ENCODE measurements around the gene ADCY10.
"Not testable (repeated sequence)": the region's sequence is repeated elsewhere in the genome, so short reads cannot be mapped to it uniquely, and the experiment has no call there.

The ADCY10 gene

DNA sequence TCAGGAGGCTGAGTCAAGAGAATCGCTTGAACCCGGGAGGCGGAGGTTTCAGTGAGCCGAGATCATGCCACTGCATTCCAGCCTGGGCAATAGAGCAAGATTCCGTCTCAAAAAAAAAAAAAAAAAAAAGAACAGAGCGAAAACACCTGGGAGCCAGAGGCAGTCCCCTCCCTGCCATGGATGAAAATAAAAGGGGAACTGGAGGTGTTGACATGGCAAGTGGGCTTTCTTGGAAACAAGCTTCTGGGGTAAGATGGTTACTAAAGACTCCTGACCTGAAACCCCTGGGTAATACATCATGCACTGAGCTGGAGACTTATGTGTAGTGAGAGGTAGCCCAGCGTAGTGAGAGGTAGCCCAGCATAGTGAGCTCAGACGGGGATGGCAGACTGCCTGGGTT is 31.6 kb downstream of the ADCY10 start:
- H3K27ac Mint-ChIP-seq, result no peak overlapping the region
- H3K4me3 Mint-ChIP-seq, result no peak overlapping the region
- no peaks in the 10 kb centered on the region for H3K27me3 Mint-ChIP-seq
- peaks cover 3% of the 10 kb centered on the region for H3K9me3 Mint-ChIP-seq
- no peaks in the 10 kb centered on the region for H3K4me1 Mint-ChIP-seq (ENCODE audit: low read depth)
- H3K36me3 Mint-ChIP-seq (ENCODE audit: low read depth), result no peaks in the 10 kb centered on the region

DNA sequence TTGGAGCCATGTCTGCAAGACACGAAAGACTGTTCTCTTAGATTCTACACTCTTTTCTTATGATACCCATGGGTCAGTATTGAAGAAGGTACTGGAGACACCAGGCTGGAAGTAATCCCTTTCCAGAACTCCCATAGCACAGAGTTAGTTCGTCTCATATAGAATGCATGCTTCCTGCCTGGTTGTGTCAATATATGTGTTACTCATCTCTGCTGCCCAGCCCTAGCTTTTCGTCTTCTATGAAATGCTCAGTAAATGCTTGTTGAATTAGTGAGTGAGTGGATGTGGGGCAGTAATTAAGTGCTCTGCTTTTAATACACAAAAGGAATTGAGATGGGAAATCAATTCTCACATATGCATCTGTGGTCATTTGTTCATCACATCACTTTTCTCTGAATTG is 32.1 kb downstream of the ADCY10 start:
- Mint-ChIP-seq H3K36me3 (ENCODE audit: low read depth) (no peaks in the 10 kb centered on the region), H3K4me1 (ENCODE audit: low read depth) (no peaks in the 10 kb centered on the region), H3K4me3 (no peak overlapping the region), H3K27ac (no peak overlapping the region), H3K9me3 (peaks cover 3% of the 10 kb centered on the region), H3K27me3 (no peaks in the 10 kb centered on the region)

DNA sequence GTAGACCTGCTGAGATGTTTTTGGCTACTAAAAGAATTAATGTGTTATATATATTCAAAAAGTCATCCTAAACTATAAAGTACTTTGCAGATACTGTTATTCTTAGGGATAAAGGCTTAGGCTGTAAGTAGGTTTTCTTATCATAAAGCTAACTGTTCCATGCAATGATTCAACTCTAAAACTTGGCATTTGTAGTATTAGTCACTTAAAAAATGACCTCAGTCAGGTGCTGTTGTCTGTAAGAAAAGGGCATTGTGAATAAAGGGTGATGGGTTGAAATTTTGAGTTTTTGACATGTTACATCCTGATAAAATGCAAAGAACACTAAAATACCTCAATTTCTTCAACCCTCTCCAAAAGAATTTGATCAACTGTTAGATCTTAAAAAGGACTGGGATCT is 32.9 kb downstream of the ADCY10 start:
- Mint-ChIP-seq H3K36me3 (ENCODE audit: low read depth) (no peaks in the 10 kb centered on the region), H3K27ac (no peak overlapping the region), H3K4me1 (ENCODE audit: low read depth) (no peaks in the 10 kb centered on the region), H3K9me3 (peaks cover 3% of the 10 kb centered on the region), H3K4me3 (no peak overlapping the region), H3K27me3 (no peaks in the 10 kb centered on the region)

DNA sequence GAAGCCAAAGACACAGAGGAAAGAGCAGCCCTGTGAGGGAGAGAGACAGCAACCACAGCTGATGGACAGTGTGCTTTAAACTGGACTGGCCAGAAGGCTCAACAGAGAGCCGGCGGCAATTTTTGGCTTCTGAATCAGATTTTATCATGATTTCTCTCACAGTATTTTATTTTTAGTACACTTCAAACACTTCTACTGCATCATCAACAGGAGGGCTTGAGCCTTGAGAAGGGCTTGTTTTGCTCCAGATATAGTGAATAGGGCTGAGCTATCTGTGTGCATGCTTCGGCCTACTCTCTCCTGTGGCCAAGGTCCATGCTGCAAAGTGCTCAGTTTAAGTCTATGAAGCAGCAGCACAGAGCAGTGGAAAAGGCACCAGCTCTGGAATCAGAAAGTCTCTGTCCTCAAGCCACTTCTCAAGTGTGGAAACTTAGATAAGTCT is 33.3 kb downstream of the ADCY10 start:
- H3K9me3 Mint-ChIP-seq, result peaks cover 3% of the 10 kb centered on the region
- H3K4me1 Mint-ChIP-seq (ENCODE audit: low read depth), result no peaks in the 10 kb centered on the region
- H3K27me3 Mint-ChIP-seq, result no peaks in the 10 kb centered on the region
- H3K4me3 Mint-ChIP-seq, result no peak overlapping the region
- no peak overlapping the region for H3K27ac Mint-ChIP-seq
- no peaks in the 10 kb centered on the region for H3K36me3 Mint-ChIP-seq (ENCODE audit: low read depth)

DNA sequence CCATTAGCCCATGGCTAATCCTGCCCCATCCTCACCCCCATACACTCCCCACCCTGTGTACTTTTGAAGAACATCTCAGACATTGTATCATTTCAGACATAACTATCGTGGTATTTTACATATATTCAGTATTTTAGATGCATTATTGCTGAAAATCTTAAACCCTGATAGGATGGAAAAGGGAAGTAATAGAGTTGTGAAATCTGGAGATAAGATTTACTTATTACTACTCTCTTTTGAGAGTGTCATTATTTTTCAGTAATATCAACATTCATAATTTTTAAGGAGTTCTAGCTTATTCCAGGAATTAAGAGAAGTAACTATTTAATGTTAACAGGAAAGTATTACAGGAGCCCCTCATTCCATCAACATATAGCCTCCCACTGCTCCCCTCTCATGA is 34.4 kb downstream of the ADCY10 start:
- H3K27me3 Mint-ChIP-seq, result no peaks in the 10 kb centered on the region
- H3K9me3 Mint-ChIP-seq, result no peaks in the 10 kb centered on the region

DNA sequence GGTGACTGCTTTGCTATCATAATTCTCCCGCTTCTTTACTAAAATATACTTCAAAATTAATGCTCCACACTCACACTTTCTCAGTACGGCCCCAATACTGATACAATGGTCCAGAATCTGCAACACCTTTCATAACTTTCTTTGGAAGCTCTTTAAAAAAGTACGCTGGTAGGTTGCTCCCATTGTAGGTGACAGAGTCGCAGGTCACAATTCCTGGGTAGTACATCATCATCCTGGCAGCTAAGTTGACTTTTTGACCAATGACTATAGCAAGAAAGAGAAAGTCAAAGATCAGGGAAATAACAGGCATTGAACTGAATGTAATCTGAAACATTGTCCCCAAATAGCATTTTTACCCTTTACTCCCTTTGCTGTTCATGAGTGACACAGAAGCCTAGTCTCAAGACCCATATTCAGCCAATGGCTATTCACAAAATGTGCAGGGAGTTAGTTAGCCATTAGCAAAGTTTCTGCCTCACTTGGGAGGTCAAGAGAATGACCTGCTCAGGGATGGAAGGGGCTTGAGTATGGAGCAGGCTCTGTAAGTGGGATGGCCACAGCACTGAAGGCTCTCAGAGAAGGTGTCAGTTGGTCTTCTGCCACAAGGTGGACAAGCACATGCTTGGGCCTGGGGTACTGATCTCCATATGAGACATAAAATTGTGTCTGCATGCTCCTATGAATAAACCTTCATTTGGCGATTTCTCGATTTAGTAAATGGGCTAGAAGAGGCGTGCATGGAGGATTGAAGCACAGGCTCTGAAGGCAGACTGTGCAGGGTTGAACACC is 35.4 kb downstream of the ADCY10 start:
- H3K4me1 Mint-ChIP-seq (ENCODE audit: low read depth), result no peaks in the 10 kb centered on the region
- no peaks in the 10 kb centered on the region for H3K36me3 Mint-ChIP-seq (ENCODE audit: low read depth)
- H3K9me3 Mint-ChIP-seq, result no peaks in the 10 kb centered on the region
- no peak overlapping the region for H3K4me3 Mint-ChIP-seq
- no peaks in the 10 kb centered on the region for H3K27me3 Mint-ChIP-seq
- no peak overlapping the region for H3K27ac Mint-ChIP-seq

More for the DNA sequence above, 34.4 kb downstream of the ADCY10 start:
- H3K36me3 Mint-ChIP-seq (ENCODE audit: low read depth), result no peaks in the 10 kb centered on the region
- no peak overlapping the region for H3K4me3 Mint-ChIP-seq
- H3K27ac Mint-ChIP-seq, result no peak overlapping the region
- H3K4me1 Mint-ChIP-seq (ENCODE audit: low read depth), result no peaks in the 10 kb centered on the region

DNA sequence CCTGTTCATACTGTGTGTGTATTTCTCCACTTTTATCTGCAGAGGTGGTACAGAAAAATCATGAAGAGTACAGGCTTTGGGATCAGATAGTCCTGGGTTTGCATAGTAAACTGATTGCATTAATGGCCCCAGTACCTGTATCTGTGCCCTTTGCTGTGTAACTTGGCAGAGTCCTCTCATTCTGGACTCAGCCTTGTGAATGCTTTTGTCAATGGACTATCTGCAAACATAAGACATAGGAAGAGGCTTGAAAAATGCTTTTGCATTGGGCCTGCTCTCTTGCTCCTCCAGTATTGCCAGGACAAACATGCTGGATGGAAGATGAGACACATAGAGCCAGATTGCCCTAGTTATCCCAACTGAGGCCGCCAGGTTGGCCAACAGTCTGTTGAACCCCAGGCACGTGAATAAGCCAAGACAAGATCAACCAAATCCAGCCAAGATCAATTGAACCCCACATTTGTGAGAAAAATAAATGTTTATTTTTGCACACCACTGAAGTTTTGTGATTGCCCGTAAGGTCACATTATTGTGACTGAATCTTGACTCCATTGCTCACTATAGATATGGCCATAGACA is 37.2 kb downstream of the ADCY10 start:
- no peak overlapping the region for H3K4me3 Mint-ChIP-seq
- H3K4me1 Mint-ChIP-seq (ENCODE audit: low read depth), result no peaks in the 10 kb centered on the region
- no peak overlapping the region for H3K27ac Mint-ChIP-seq
- no peaks in the 10 kb centered on the region for H3K9me3 Mint-ChIP-seq
- no peaks in the 10 kb centered on the region for H3K27me3 Mint-ChIP-seq
- H3K36me3 Mint-ChIP-seq (ENCODE audit: low read depth), result no peaks in the 10 kb centered on the region

DNA sequence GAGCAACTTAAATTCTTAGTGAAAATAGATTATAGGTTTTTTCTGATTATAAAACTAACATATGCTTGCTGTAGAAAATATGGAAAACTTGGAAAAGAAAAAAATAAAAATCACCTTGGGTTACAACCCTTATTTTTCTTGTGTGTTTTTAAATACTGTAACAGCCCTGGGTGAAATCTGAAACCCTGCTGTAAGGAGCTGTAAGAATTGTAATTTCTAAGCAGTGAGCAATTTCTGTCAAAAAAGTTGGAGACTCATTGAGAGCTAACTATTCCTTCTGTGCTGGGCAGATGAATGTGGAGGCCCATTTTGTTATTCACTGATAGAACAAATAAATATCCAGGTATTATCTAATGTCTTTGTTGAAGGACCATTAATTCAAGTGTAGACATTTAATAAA is 42.6 kb downstream of the ADCY10 start:
- H3K27me3 Mint-ChIP-seq, result no peaks in the 10 kb centered on the region
- no peaks in the 10 kb centered on the region for H3K9me3 Mint-ChIP-seq
- H3K4me3 Mint-ChIP-seq, result no peak overlapping the region
- H3K36me3 Mint-ChIP-seq (ENCODE audit: low read depth), result no peaks in the 10 kb centered on the region
- no peaks in the 10 kb centered on the region for H3K4me1 Mint-ChIP-seq (ENCODE audit: low read depth)
- H3K27ac Mint-ChIP-seq, result no peak overlapping the region

DNA sequence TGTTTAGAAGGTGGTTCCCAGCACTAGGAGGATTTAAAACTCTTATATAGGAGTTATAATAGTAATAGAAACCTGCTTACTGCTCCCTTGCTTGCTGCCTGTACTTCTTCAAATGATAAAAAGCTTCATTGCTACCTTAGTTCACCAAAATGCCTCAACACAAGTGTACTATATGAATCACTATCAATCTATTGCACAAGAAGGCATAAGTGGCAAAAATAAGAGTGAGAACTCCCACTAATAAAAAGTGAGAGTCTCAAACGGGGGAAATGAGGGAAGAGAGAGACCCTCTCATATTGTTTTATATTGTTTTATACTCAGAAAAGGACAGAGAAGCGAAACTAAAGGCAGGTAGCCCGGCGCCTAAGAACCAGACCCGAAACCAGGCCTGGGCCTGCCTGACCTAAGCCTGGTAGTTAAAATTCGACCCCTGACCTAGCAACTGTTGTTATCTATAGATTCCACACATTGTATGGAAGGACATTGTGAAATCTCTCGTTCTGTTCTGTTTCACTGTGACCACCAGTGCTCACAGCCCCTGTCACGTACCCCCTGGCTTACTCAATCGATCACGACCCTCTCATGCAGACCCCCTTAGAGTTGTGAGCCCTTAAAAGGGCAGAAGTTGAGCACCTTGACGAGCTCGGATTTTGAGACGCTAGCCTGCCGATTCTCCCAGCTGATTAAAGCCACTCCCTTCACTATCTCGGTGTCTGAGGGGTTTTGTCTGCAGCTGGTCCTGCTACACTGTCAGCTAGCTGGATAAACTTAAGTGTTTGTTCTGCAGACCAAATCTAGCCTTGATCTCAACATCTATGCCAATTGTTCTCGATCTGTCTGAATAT is 44.6 kb downstream of the ADCY10 start:
- H3K4me3 Mint-ChIP-seq; H3K36me3 Mint-ChIP-seq (ENCODE audit: low read depth); H3K27me3 Mint-ChIP-seq; H3K4me1 Mint-ChIP-seq (ENCODE audit: low read depth); H3K9me3 Mint-ChIP-seq; H3K27ac Mint-ChIP-seq: not testable (repeated sequence)

DNA sequence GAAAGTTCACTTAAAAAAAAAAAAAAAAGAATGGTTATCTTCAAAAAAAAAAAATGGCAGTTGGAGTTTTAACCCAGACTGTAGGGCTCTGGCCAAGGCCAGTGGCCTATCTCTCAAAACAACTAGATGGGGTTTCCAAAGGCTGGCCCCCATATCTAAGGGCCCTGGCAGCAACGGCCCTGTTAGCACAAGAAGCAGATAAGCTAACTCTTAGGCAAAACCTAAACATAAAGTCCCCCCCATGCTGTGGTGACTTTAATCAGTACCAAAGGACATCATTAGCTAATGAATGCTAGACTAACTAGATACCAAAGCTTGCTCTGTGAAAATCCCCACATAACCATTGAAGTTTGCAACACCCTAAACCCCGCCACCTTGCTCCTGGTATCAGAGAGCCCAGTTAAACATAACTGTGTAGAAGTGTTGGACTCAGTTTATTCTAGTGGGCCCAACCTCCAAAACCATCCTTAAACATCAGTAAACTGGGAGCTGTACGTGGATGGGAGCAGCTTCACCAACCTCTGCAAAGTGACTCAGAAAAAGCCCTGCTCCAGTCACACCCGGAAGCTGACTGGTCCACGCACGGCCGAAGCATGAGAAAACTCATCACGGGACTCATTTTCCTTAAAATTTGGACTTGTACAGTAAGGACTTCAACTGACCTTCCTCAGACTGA is 47.1 kb downstream of the ADCY10 start:
- not testable (repeated sequence) for H3K27me3 Mint-ChIP-seq; H3K4me1 Mint-ChIP-seq (ENCODE audit: low read depth); H3K36me3 Mint-ChIP-seq (ENCODE audit: low read depth); H3K27ac Mint-ChIP-seq; H3K4me3 Mint-ChIP-seq; H3K9me3 Mint-ChIP-seq

DNA sequence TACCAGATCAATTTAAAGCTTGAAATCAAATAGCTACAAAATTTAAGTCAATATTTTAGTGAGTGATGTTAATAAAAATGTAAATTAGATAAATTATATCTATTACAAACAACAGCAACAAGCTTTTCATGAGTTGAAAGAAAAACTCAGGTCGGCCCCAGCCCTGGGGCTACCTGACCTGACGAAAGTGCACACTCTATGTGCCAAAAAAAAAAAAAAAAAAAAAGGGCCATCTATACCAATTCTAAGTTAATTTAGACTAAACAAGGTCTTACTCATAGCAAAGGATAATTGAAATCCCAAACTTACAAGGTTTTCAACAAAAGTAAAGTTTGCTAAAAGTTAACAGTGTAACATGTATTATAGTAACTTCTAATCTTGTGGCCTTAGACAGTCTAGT is 47.6 kb downstream of the ADCY10 start:
- H3K9me3 Mint-ChIP-seq; H3K4me3 Mint-ChIP-seq; H3K36me3 Mint-ChIP-seq (ENCODE audit: low read depth); H3K27me3 Mint-ChIP-seq; H3K27ac Mint-ChIP-seq; H3K4me1 Mint-ChIP-seq (ENCODE audit: low read depth): not testable (repeated sequence)

DNA sequence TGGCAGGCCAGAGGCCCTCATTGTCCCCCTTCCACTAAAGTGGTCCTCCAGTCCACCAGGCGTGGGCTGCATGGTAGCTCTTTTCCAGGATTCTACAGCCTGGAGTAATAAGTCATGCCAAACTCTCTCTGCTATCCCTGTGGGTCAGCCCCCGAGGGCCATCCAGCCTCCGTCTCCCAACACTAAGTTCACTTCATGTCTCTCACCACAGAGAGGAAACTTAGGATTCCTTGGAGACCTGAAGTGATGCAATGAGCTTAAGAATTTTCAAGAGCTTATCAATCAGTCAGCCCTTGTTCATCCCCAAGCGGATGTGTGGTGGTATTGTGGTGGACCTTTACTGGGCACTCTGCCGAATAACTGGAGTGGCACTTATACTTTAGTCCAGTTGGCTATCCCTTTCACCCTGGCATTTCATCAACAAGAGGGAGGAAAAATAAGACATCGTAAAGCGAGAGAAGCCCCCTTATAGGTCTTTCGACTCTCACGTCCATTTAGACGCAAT is 48.1 kb downstream of the ADCY10 start:
- not testable (repeated sequence) for H3K27me3 Mint-ChIP-seq; H3K36me3 Mint-ChIP-seq (ENCODE audit: low read depth); H3K9me3 Mint-ChIP-seq; H3K4me3 Mint-ChIP-seq; H3K4me1 Mint-ChIP-seq (ENCODE audit: low read depth); H3K27ac Mint-ChIP-seq

DNA sequence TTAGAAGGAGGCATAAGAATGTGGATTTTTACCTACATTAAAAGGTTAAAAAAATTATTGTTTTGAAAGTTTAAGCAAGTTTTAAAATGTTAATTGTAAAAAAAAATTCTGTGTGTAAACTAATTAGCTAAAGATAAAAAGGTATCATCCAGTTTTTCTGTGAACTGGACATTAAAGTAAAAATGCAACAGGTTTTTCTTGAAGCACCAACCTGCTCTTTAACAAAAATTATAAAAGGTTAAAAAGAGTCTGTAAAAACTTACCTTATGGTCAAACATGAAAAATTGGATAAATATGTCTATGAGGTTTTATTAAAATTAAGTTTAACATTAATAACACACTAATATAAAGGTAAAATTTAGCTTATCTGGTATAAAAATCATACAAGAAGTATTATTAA is 48.7 kb downstream of the ADCY10 start:
- not testable (repeated sequence) for H3K9me3 Mint-ChIP-seq; H3K27ac Mint-ChIP-seq; H3K4me3 Mint-ChIP-seq; H3K27me3 Mint-ChIP-seq; H3K4me1 Mint-ChIP-seq (ENCODE audit: low read depth); H3K36me3 Mint-ChIP-seq (ENCODE audit: low read depth)

DNA sequence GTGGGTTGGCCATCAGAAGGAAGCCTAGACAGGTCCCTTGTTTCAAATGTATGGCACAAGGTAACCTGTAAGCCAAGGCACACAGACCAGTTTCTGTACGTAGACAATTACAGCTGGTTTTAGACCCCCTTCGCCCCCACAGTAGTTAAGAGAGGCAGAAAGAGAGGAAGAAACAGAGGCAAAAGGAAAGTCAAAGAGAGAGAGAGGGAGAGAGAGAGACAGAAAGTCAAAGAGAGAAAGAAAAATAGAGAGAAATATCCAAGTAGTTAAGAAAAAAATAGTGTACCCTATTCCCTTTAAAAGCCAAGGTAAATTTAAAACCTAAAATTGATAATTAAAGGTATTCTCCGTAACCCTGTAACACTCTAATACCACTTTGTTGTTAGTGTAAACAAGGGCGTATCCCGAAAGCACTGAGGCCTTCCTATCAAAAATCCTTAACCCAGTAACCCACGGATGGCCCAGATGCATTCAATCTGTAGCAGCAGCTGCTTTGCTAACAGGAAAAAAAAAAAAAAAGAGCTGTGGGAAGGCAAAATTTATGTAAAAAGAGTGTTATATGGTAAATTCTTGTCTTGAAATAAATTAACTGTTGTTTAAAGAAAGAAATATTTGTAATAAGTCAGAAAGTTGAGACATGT is 49.4 kb downstream of the ADCY10 start:
- H3K27me3 Mint-ChIP-seq, result no peaks in the 10 kb centered on the region
- no peaks in the 10 kb centered on the region for H3K36me3 Mint-ChIP-seq (ENCODE audit: low read depth)

More for the DNA sequence above, 49.4 kb downstream of the ADCY10 start:
- H3K9me3 Mint-ChIP-seq, result no peaks in the 10 kb centered on the region
- no peaks in the 10 kb centered on the region for H3K4me1 Mint-ChIP-seq (ENCODE audit: low read depth)
- no peak overlapping the region for H3K27ac Mint-ChIP-seq
- no peak overlapping the region for H3K4me3 Mint-ChIP-seq

All from stimulated activated naive CD8-positive, alpha-beta T cell treated with anti-CD3 and anti-CD28 coated beads, Interleukin-15, Interleukin-2, amounts not matched to agents 100 ng/mL and 50 ng/mL, for 24 hours (primary cell).